GM12878 (cell line): ENCODE data around the gene CINP. TPM values are rescaled to one million over a fixed set of nuclear protein-coding genes. Genes with fewer than 3 reads are reported as not detected.

Experiments used
- ATAC-seq: fragments of 200-7000 bp; cut with Tn5 transposase; 3 replicates; pipeline ENCODE4 v1.9.1; 2020; ENCODE audit warnings: mild to moderate bottlenecking, moderate library complexity
- BruUV-seq: library from RNA; stranded (reverse); fragments of 400-500 nt; replicated peaks from 2 replicates; lab custom pipeline; 2021; lab: Mats Ljungman, UMichigan
- CTCF ChIA-PET: fragments of 300-600 bp; sonication (Branson Sonifier 250); formaldehyde crosslinking; extraction: SDS; loops from one replicate; lab custom pipeline; 2021; ENCODE audit warnings: inconsistent platforms; lab: Yijun Ruan, JAX
- POLR2A ChIA-PET: fragments of 350-600 bp; formaldehyde crosslinking; extraction: SDS; loops from one replicate; lab custom pipeline; 2021; ENCODE audit warnings: inconsistent platforms; lab: Charles Lee
- RAD21 ChIA-PET: fragments of 300-600 bp; sonication (Branson Sonifier 250); formaldehyde crosslinking; loops from one replicate; lab custom pipeline; 2023; ENCODE audit warnings: antibody characterized with exemption; ENCODE audit not compliant: unreplicated experiment; lab: Charles Lee
- SMC1A ChIA-PET: fragments of 300-600 bp; sonication (Branson Sonifier 250); formaldehyde crosslinking; loops from one replicate; lab custom pipeline; 2023; ENCODE audit not compliant: unreplicated experiment, uncharacterized antibody; lab: Charles Lee
- DNase-seq: peaks from one replicate; pipeline ENCODE4 v3.0.0-alpha.2; 2011; ENCODE audit warnings: low read depth, low spot score
- FAIRE-seq: peaks from 3 replicates; lab custom pipeline; 2011; peaks lifted over from hg19 to GRCh38; lab: Jason Lieb, UNC
- H2AFZ ChIP-seq: 2 replicates; pipeline ENCODE4 v1.6.0; 2011; ENCODE audit warnings: low read depth, low read length, control low read depth; ENCODE audit not compliant: control insufficient read depth
- H3K27ac ChIP-seq: 2 replicates; pipeline ENCODE4 v1.5.1; 2011; ENCODE audit warnings: control low read depth; ENCODE audit not compliant: control insufficient read depth, insufficient read depth
- H3K27me3 ChIP-seq, 2 experiments: replicated peaks in 1 of 2; 2 replicates each; pipeline versions ENCODE4 v1.6.0 to v1.6.1; 2011; ENCODE audit warnings: low read length in 1 of 2; ENCODE audit not compliant: control insufficient read depth in 2 of 2, insufficient read depth in 2 of 2
- H3K36me3 ChIP-seq, 2 experiments: 2 replicates each; pipeline ENCODE4 v1.5.1; 2011; ENCODE audit warnings: low read length in 1 of 2; ENCODE audit not compliant: control insufficient read depth in 2 of 2, insufficient read depth in 2 of 2
- H3K4me1 ChIP-seq: 2 replicates; pipeline ENCODE4 v1.6.1; 2011; ENCODE audit warnings: mild to moderate bottlenecking, low read length, moderate library complexity, mixed read lengths; ENCODE audit not compliant: control insufficient read depth, insufficient read depth
- H3K4me2 ChIP-seq: 2 replicates; pipeline ENCODE4 v1.6.0; 2011; ENCODE audit warnings: control low read depth; ENCODE audit not compliant: control insufficient read depth, insufficient read depth
- H3K4me3 ChIP-seq: fragments of 200-600 bp; sonication (generic); 2 replicates; pipeline ENCODE4 v1.5.1; 2016
- H3K79me2 ChIP-seq: 2 replicates; pipeline ENCODE4 v1.6.0; 2011; ENCODE audit warnings: low read length; ENCODE audit not compliant: control insufficient read depth, insufficient read depth
- H3K9ac ChIP-seq: 2 replicates; pipeline ENCODE4 v1.8.0; 2011; ENCODE audit warnings: low read length, control low read depth, mixed read lengths; ENCODE audit not compliant: control insufficient read depth, insufficient read depth
- H3K9me3 ChIP-seq: replicated peaks from 3 replicates; pipeline ENCODE4 v1.5.1; 2011; ENCODE audit warnings: mild to moderate bottlenecking, low read length; ENCODE audit not compliant: control insufficient read depth, insufficient read depth
- H4K20me1 ChIP-seq: 2 replicates; pipeline ENCODE4 v1.6.0; 2011; ENCODE audit not compliant: control insufficient read depth, insufficient read depth
- CTCF ChIP-seq, 3 experiments: IDR thresholded peaks in 2 of 3; conservative IDR thresholded peaks in 1 of 3; 2 replicates each; pipeline ENCODE4 v1.5.1; 2011; ENCODE audit warnings: low read depth in 3 of 3, low read length in 3 of 3, mild to moderate bottlenecking in 3 of 3, control low read depth in 2 of 3, moderate library complexity in 2 of 3, inconsistent platforms in 1 of 3, mixed read lengths in 1 of 3; ENCODE audit not compliant: control insufficient read depth in 2 of 3, insufficient read depth in 1 of 3; ENCODE audit errors: extremely low read depth in 1 of 3
- E4F1 ChIP-seq: fragments of 450-650 bp; IDR thresholded peaks from 2 replicates; pipeline ENCODE4 v1.6.1; 2018; ENCODE audit warnings: borderline replicate concordance, mild to moderate bottlenecking; ENCODE audit not compliant: partially characterized antibody
- EZH2 ChIP-seq: IDR thresholded peaks from 2 replicates; pipeline ENCODE4 v1.6.1; 2012; ENCODE audit warnings: low read depth, mild to moderate bottlenecking, control low read depth, inconsistent platforms, low read length, borderline replicate concordance; ENCODE audit not compliant: control insufficient read depth
- HDGF ChIP-seq: fragments of 450-650 bp; IDR thresholded peaks from 2 replicates; pipeline ENCODE4 v1.6.1; 2016; ENCODE audit warnings: antibody characterized with exemption
- IKZF1 ChIP-seq: fragments of 450-650 bp; conservative IDR thresholded peaks from 2 replicates; pipeline ENCODE4 v1.6.1; 2017; ENCODE audit warnings: antibody characterized with exemption, mild to moderate bottlenecking
- MEF2A ChIP-seq: IDR thresholded peaks from 2 replicates; pipeline ENCODE4 v1.6.1; 2011; ENCODE audit warnings: low read depth, mild to moderate bottlenecking, low read length, moderate library complexity; ENCODE audit not compliant: insufficient read depth
- SP1 ChIP-seq: IDR thresholded peaks from one replicate; pipeline ENCODE4 v1.6.1; 2011; ENCODE audit warnings: low read depth, low read length
- USF2 ChIP-seq: IDR thresholded peaks from 2 replicates; pipeline ENCODE4 v1.6.1; 2011; ENCODE audit warnings: low read depth, low read length, improper control_type of control experiment, borderline replicate concordance
- WGBS: methylation state at CpG from one replicate; pipeline ENCODE4 v1.1.6; 2016; ENCODE audit warnings: low lambda C conversion rate; ENCODE audit not compliant: insufficient replicate concordance, insufficient coverage; ENCODE audit errors: missing lambda C conversion rate; 5-methylcytosine and 5-hydroxymethylcytosine counted together
- in situ Hi-C: fragments of 300-500 bp; cut with MboI; formaldehyde crosslinking; loops from 9 replicates; pipeline ENCODE4 v1.14.3; 2018; ENCODE audit warnings: mixed read lengths
- intact Hi-C: fragments of 100-400 bp; cut with micrococcal nuclease; formaldehyde crosslinking; loops from one replicate; pipeline ENCODE4 v1.14.2; 2022; ENCODE audit not compliant: unreplicated experiment
- polyA plus RNA-seq, 11 experiments: library from polyadenylated mRNA; depleted of rRNA in 4 of 11; unstranded in 6 of 11; stranded (reverse) in 5 of 11; fragments of >200 nt; fragmentation: Nextera tagmentation in 4 of 11; fragmentation: Illumina TruSeq in 1 of 11; extraction: Ambion mirVana in 4 of 11; extraction: Trizol in 1 of 11; gene quantifications; 1 replicate in 1 of 11; 2 replicates in 10 of 11; pipeline versions ENCODE4 v1.2.1 to v1.2.3, GENCODE V29; 2011 to 2016; ENCODE audit warnings: inconsistent platforms in 2 of 11, missing spikeins in 2 of 11, low read depth in 1 of 11
- total RNA-seq, 4 experiments: library from RNA; depleted of rRNA in 3 of 4; stranded (reverse); fragments of >200 nt in 3 of 4; fragmentation: Illumina TruSeq in 1 of 4; extraction: Trizol in 1 of 4; gene quantifications; 2 replicates each; pipeline versions ENCODE4 v1.2.1 to v1.2.3, GENCODE V29; 2013 to 2021

Gene CINP
- total and polyA plus RNA-seq, 10 of the 15 experiments (the other 5 are each of a cell fraction or from before 2014, with no cell fraction given): 45.4 to 73.3 (median 52.9) TPM

GRCh38 chr14:102314242-102315011 lies 48.3 kb downstream of the CINP start (continued):
- peak; percentile 44 for TF ChIP-seq SP1
- peak; percentile 44 for TF ChIP-seq USF2

GRCh38 chr14:102304611-102305506 lies 57.8 kb downstream of the CINP start, which contains the start of gene MOK:
Gene MOK (minus strand): TSS chr14:102305164. CDS start chr14:102304968, 196 bp downstream.
- Histone ChIP-seq H4K20me1 (no peaks in the 10 kb centered on the region), H3K9ac (no peak within 1 kb of the TSS; the same call in 1 of the 2 replicates), H3K27ac (no peak within 1 kb of the TSS), H3K4me2 (peak within 1 kb of the TSS; percentile 97), H2AFZ (peak within 1 kb of the TSS; percentile 99), H3K4me1 (no peaks in the 10 kb centered on the region; the same call in 1 of the 2 replicates), H3K36me3 (no peaks in the 10 kb centered on the region), H3K79me2 (no peaks in the 10 kb centered on the region), H3K27me3 (no peaks in the 10 kb centered on the region), H3K9me3 (no peaks in the 10 kb centered on the region), H3K4me3 (peak within 1 kb of the TSS; percentile 78)
- ChIA-PET POLR2A (interaction anchor here (0.6 to 1.4 kb wide), 3 partner anchors 9 to 496 kb away, joined by 3 to 4 read pairs (median 3); no protein-coding TSS in a partner anchor), CTCF (interaction anchor here (0.6 to 3.2 kb wide), 8 partner anchors 9 to 356 kb away, joined by 3 to 19 read pairs (median 4); partner anchors contain the start of gene ZNF839), SMC1A (interaction anchor here (0.6 to 3.1 kb wide), 7 partner anchors 10 to 343 kb away, joined by 3 to 15 read pairs (median 3); no protein-coding TSS in a partner anchor), RAD21 (interaction anchor here (1.0 to 1.9 kb wide), 8 partner anchors 9 to 544 kb away, joined by 3 to 8 read pairs (median 4); partner anchors contain the start of gene DYNC1H1)
- intact Hi-C loops: no loop called here
- in situ Hi-C loops: loop anchor here (25.0 kb wide), 1 partner anchor 543 kb away; the partner anchor contains the start of gene PPP2R5C
- WGBS: 1% methylated on average over 40 of the region's 53 CpGs
- ATAC-seq (peak; percentile 99), DNase-seq (peak; percentile 92), FAIRE-seq (peak; percentile 98)
- BruUV-seq: no TSS peak
- peak; percentile 98 for TF ChIP-seq IKZF1
- TF ChIP-seq E4F1: no peak
- no peak for TF ChIP-seq MEF2A
- TF ChIP-seq CTCF (IDR thresholded peaks at IDR 0.05 in 2 of 3, conservative IDR thresholded peaks at IDR 0.05 in 1 of 3; ENCODE audit: control insufficient read depth in 2 of 3, extremely low read depth in 1 of 3, insufficient read depth in 1 of 3, low read depth in 3 of 3, low read length in 3 of 3): no peak
- TF ChIP-seq EZH2: no peak
- TF ChIP-seq HDGF: no peak
